Measurements from ENCODE around the gene MSI2.

MSI2 gene

DNA sequence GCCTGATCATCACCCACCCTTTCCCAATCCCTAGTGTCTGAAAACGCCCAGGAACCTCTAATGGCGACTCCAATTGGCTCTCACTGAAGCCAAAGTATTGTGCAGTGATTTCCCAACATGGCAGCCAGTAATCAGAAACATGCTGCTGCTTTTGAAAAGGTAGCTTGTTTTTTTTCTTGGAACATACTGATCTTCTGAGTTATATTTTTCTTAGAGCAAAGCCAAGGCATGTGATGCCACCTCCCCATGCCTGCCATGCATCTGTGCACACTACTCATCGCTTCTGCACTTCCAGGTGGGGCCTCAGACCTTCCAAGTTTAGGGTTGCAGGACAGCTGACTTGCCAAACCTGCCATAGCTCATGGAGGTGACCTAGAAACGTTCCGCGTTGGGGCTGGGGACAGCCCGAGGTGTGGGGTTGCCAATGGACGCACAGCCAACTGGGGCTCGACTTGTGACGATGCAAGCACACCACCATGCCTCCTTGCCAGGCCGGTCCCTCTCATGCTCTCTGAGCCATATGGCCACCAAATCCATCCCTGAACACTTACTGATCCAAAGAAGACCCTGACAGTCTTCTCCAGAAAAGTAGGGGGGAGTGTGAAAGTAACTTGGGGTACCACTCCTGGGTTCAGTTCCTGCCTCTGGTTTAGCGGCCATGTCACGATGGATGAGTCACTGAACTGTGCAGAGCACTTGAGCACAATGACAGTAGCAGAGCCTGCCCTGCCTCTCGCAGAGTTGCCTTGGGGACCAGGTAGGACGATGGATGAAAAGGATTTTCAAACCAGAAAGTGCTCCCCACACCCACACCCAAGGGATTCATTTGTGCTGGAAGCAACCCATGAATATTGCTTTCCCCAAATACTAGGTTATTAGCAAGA is 333.1 kb downstream of the MSI2 start:
- DNase-seq, result no peak

DNA sequence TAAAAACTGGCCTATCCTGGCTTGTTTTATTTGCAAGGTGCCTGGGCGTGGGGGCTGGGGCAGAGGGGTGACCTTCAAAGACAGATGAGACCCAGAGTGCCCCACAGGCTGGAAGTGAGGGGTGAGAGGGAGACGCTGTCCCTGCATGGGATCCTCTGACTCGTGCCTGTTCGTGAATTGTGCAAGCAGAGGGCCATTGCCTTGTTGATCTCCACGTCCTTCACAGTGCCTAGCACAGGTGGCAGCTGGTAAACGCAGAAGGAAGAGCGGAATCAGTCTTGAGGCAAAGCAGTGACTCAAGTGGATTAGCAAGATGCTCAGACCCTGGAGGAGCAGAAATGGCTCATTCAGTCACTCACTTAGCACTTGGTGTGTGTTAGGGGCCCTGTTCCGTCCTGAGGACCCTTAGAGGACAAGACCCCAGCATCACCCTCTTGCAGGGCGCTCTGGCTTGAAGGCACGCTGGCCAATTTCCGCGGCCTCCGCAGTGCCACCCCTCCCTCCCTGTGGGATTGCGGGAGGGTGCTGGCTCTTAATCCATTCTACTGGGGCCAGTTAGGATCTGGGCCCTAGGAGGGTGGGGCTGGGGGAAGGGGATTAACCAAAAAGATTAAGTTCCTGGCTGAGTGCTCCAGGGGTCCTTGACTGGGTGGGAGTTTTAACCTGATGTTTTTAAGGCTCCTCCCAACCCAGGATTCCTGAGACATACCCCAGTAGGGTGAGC is 337.6 kb downstream of the MSI2 start:
- DNase-seq, result no peak

DNA sequence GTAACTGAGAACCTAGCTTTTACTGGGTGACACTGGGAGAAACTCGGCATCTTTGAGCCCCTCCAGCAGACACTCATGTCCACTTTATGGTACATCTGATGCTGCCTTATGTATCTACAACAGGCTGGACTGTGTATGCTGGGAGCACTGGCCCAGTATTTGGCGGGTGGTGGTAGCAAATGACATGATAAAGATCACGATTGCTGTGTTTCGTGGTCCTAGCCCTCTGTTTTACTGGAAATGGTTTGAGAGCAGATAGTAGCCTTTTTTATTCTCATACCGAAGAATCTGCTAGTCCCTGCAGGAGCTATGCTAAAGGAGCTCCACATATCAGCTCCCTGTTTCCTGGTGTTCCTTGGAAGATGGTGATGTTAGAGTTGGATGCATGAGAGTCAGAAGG is 338.4 kb downstream of the MSI2 start:
- no peak for DNase-seq

- DNase-seq, result no peak
Observed at GRCh38 chr17:57595426-57595825, 339.1 kb downstream of the MSI2 start.

- no peak for DNase-seq
Observed at GRCh38 chr17:57595947-57596695, 339.8 kb downstream of the MSI2 start.

DNA sequence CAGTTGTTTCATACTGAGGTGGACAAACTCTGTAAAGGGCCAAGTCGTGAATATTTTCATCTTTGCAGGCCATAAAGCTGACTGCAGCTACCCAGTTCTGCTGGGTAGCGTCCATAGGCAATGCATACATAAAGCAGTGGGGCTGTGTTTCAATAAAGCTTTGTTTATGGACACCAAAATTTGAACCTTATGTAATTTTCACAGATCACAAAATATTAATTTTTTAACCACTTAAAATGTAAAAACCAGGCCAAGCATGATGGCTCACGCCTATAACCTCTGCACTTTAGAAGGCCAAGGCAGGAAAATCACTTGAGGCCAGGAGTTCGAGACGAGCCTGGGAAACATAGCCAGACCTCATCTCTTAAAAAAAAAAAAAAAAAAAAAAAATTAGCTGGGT is 340.8 kb downstream of the MSI2 start:
- DNase-seq, result no peak

DNA sequence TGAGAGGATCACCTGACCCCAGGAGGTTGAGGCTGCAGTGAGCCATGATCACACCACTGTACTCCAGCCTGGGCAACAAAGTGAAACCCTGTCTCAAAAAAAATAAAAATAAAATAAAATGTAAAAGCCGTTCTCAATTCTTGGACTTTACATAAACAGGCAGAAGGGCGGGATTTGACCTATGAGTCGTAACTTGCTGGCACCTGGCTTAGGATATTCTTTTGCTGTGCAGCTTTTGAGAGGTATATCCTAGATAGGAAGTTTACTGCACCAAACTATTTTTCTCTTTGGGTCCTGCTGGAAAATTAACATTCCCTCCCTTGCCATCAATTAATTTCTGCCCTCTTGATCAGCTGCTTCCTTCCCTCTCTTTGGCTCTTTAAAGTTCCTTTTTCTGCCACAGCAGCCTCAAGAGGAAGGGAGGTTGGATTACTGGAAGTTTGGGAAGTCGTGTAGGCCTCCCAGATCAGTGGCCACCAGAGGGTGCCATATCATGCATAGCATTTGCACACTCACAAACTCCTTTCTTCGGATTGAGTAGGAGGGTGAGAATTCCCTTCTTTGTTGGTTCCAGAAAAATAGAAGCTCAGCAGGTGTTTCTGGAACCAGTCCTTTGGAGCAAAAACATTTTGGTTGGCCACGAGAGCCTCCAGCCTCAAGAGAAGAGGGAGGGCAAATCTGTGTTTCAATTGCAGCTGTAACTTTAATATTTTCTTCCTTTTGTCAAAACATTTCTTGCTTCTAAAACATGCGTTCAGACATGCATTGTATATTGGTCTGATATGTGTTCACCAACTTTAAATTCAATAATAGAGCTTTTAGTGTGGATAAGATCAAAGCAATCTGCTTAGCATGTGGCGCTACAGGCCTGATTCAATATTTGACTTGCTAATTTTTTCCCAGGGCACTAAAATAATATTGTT is 341.5 kb downstream of the MSI2 start:
- DNase-seq, result peak; percentile 50

- DNase-seq, result no peak
Observed at GRCh38 chr17:57599271-57600045, 343.1 kb downstream of the MSI2 start.

DNA sequence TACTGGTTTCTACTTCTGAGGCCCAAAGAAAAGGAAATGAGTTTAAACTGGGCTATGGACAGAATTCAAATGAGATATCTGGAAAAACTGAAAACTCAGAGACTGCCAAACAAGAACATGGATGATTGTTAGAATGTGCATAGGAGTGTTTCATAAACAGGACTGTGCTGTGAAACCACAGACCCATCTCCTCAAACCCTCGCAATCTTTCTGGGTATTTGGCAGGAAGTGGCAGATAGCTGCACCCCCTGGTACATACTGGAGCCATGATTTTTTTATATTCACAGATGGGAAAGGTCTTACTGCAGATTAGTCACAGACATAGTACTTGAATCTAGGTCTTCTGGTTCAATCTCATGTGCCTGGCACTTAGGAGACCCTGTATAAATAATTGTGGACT is 343.8 kb downstream of the MSI2 start:
- no peak for DNase-seq

DNA sequence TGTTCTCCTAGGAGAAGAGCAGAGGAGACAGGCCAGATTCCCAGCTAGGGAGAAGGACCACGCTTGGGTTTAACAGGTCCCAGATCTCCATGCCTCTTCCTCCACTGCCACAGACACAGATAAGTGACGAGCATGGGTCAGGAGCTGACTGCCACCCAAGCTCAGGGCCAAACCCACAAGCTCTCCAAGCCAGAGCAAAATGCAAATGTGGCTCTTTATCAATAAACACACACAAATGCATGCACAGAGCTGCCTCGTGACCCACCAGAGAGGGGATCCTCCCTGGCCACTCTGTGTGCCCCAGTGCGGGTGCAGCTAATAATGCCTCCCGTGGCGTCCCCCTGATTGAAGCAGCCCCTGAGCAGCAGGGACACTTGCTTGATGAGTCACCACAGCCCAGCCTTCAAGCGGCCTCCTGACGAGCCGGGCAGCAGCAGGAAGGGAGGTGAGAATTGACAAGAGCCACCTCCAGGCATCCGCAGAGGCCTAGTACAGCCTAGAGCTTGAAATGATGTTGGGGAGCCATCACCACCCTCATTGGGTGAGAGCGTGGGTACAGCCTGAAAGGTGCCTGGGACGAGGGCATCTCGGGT is 344.9 kb downstream of the MSI2 start:
- no peak for DNase-seq

- no peak for DNase-seq
Observed at GRCh38 chr17:57602896-57603295, 346.6 kb downstream of the MSI2 start.

DNA sequence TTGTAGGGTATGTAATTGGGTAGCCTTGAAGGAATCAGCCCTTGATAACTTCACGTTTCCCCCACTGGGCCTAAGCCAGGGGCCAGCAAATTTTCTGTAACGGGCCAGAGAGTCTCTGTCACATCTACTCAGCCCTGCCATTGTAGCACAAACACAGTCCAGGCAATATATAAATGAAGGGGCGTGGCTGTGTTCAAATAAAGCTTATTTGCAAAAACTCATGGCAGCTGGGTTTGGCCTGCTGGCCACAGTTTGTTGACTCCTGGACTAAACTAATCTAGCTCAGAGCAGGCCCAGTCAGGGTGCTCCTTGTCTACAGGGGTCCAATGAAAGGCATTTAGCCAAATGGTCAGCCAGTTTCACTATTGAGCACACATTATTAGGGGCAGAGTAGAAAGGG is 347.2 kb downstream of the MSI2 start:
- DNase-seq, result no peak

GRCh38 chr17:57603978-57604377 is 347.7 kb downstream of the MSI2 start:
- DNase-seq, result peak; percentile 60

- DNase-seq, result peak; percentile 88
Observed at GRCh38 chr17:57604771-57605674, 348.7 kb downstream of the MSI2 start.

DNA sequence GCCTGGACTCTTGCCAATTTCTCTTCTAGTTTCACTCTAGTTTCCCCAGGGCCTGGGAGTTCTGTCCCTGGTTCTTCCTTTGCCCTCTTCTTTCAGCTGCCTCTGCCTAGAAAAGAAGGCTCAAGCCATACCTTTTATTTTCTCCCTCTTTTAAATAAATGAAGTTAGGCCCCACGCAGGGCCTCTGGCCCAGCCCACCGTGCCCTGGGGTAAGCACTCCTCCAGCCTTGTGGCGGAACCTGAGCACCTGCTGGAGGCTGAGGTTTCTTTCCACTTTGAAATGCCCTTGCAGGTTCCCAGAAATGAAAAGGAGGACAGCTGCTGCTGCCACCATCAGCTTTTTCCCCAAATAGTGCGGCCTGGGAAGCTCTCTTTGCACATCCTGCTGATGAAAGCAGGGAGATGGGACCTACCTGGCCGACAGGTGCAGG is 349.4 kb downstream of the MSI2 start:
- peak; percentile 72 for DNase-seq

DNA sequence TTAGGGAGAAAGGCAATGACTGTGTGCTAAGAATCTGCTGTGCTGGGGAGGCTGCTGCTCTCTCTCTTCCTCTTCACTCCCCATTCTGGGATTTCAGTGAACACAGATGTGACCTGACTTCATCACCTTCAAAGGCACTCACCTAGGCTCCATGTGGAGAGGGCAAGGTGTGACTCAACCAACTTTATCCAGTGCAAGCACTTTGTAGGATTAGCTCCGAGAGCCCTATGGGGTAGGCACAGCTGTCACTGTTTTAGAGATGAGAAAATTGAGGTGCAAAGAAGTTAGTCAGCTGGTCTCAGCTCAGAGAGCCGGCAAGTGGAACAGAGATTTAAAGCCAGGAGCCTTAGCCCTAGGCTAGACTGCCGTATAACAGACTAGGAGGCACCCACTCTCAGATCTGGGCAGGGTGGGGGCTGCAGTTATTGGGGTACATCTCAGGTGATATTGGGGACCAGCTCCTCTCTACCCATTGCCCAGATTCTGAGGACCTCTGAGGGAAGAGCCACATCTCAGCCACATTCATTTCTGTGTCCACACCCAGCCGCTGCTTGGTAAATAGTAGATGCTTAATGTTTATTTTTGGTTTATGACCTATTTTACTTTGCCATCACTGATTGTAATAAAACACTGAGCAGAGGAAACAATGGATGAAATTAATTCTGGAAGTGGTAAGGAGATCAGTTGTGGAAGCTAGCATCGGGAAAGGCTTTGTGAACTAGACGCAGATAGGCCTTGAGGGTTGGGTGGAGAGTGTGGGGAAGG is 350.0 kb downstream of the MSI2 start:
- DNase-seq, result peak; percentile 72

DNA sequence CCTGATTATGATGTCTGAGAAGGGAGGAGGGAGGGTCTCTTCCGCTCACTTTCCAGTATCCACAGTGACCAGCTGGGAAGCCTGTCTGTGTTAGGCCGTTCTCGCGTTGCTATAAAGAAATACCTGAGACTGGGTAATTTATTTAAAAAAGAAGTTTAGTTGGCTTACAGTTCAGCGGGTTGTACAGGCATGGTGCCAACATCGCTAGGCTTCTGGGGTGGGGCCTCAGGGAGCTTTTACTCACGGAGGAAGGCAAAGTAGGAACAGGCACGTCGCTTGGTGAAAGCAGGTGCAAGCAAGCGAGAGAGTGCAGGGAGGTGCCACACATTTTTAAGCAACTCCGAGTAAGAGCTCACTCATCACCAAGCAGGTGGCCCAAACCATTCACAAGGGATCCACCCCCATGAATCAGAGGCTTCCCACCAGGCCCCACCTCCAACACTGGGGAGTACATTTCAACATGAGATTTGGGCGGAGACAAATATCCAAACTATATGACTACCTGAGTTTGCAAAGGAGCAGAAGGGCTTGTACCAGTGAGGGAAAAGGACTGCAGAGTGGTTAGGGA is 351.3 kb downstream of the MSI2 start:
- DNase-seq, result peak; percentile 59

- DNase-seq, result peak; percentile 35
Observed at GRCh38 chr17:57608369-57609124, 352.2 kb downstream of the MSI2 start.

Measured in NCI-H510A (cell line).